Loucy (cell line): ENCODE measurements around the gene CTU2.

Experiments used
- H2AFZ ChIP-seq: fragments of 200-600 bp; sonication (generic); 2 replicates; pipeline ENCODE4 v1.6.0; 2016; ENCODE audit warnings: antibody characterized with exemption, mild to moderate bottlenecking, low read length, moderate library complexity
- H3F3A ChIP-seq: fragments of 200-600 bp; 2 replicates; pipeline ENCODE4 v1.6.0; 2016; ENCODE audit warnings: antibody characterized with exemption, low read depth, mild to moderate bottlenecking
- H3K27me3 ChIP-seq: fragments of 200-600 bp; sonication (generic); 2 replicates; pipeline ENCODE4 v1.6.1; 2014; ENCODE audit warnings: low read length, mild to moderate bottlenecking; ENCODE audit not compliant: insufficient read depth, poor library complexity, severe bottlenecking
- H3K36me3 ChIP-seq: fragments of 200-600 bp; sonication (generic); 2 replicates; pipeline ENCODE4 v1.6.1; 2016; ENCODE audit warnings: low read length; ENCODE audit not compliant: insufficient read depth
- H3K4me1 ChIP-seq: fragments of 200-600 bp; sonication (generic); 2 replicates; pipeline ENCODE4 v1.5.1; 2014; ENCODE audit warnings: low read length, mild to moderate bottlenecking; ENCODE audit not compliant: insufficient read depth, poor library complexity, severe bottlenecking
- H3K4me2 ChIP-seq: fragments of 200-600 bp; sonication (generic); 2 replicates; pipeline ENCODE4 v1.6.0; 2014; ENCODE audit warnings: antibody characterized with exemption, low read length, low read depth, mild to moderate bottlenecking; ENCODE audit not compliant: poor library complexity, severe bottlenecking
- H3K4me3 ChIP-seq: fragments of 200-600 bp; sonication (generic); 2 replicates; pipeline ENCODE4 v1.5.1; 2014; ENCODE audit warnings: low read length, mild to moderate bottlenecking, mixed read lengths; ENCODE audit not compliant: poor library complexity, severe bottlenecking
- H3K79me2 ChIP-seq: fragments of 200-600 bp; sonication (generic); 2 replicates; pipeline ENCODE4 v1.6.1; 2014; ENCODE audit warnings: low read length; ENCODE audit not compliant: insufficient read depth
- H3K9ac ChIP-seq: fragments of 200-600 bp; sonication (generic); 2 replicates; pipeline ENCODE4 v1.6.0; 2014; ENCODE audit warnings: mild to moderate bottlenecking, low read depth, low read length, moderate library complexity; ENCODE audit not compliant: poor library complexity, severe bottlenecking
- H3K9me2 ChIP-seq: fragments of 200-600 bp; sonication (generic); replicated peaks from 2 replicates; pipeline ENCODE4 v1.6.1; 2016; ENCODE audit warnings: low read depth, low read length, mixed read lengths
- H3K9me3 ChIP-seq: fragments of 200-600 bp; sonication (generic); 2 replicates; pipeline ENCODE4 v1.6.1; 2014; ENCODE audit warnings: mild to moderate bottlenecking, antibody characterized with exemption, low read length, low read depth; ENCODE audit not compliant: insufficient read depth
- H4K20me1 ChIP-seq: fragments of 200-600 bp; sonication (generic); 2 replicates; pipeline ENCODE4 v1.6.0; 2014; ENCODE audit warnings: antibody characterized with exemption, low read length, mild to moderate bottlenecking; ENCODE audit not compliant: insufficient read depth, poor library complexity, severe bottlenecking
- EZH2phosphoT487 ChIP-seq: fragments of 200-600 bp; IDR thresholded peaks from 2 replicates; pipeline ENCODE4 v1.6.1; 2018; ENCODE audit warnings: antibody characterized with exemption, mild to moderate bottlenecking, moderate library complexity, borderline replicate concordance
- TF ChIP-seq, protein P1 (sequence below): fragments of 200-600 bp; sonication (generic); conservative IDR thresholded peaks from 2 replicates; pipeline ENCODE4 v1.5.1; 2014; ENCODE audit warnings: mild to moderate bottlenecking, antibody characterized with exemption, low read length

CTU2 gene

DNA sequence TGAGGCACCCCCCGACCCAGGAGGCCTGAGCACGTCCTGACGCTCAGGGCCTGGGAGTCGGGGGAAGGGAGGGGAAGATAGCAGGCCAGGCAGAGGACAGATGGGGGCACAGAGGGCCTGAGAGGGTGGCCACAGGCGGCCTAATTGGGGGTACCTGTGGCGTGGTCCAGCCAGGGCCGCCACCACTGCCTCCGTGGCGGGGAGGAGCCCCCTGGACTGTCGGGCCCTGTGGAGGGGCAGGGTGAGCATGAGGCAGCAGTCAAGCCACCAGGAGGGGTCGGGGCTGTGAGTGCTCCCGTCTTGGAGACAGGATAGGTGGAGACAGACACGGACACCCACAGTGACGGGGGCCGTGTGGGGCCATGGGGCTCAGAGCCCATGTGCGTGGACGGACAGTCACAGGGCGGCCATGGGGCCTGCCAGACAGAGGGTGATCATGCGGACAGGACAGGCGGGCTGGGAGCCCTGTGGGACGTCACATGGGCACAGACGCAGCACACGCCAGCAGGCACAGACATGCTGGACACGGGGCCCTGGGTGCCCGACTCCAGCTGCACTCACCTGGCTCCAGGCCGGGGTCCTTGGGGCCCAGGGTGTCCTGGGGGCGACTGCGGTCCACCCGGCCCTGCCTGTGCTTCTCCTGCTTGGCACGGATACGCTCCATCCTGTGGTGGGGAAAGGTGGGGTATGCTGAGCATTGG lies 18.7 kb downstream of the CTU2 start:
- TF ChIP-seq, protein P1, sequence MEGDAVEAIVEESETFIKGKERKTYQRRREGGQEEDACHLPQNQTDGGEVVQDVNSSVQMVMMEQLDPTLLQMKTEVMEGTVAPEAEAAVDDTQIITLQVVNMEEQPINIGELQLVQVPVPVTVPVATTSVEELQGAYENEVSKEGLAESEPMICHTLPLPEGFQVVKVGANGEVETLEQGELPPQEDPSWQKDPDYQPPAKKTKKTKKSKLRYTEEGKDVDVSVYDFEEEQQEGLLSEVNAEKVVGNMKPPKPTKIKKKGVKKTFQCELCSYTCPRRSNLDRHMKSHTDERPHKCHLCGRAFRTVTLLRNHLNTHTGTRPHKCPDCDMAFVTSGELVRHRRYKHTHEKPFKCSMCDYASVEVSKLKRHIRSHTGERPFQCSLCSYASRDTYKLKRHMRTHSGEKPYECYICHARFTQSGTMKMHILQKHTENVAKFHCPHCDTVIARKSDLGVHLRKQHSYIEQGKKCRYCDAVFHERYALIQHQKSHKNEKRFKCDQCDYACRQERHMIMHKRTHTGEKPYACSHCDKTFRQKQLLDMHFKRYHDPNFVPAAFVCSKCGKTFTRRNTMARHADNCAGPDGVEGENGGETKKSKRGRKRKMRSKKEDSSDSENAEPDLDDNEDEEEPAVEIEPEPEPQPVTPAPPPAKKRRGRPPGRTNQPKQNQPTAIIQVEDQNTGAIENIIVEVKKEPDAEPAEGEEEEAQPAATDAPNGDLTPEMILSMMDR: no peak
- no peak for TF ChIP-seq EZH2phosphoT487
- no peak overlapping the region for H3K9ac ChIP-seq
- H3K36me3 ChIP-seq: peaks cover 27% of the 10 kb centered on the region; the same call in 1 of the 2 replicates

DNA sequence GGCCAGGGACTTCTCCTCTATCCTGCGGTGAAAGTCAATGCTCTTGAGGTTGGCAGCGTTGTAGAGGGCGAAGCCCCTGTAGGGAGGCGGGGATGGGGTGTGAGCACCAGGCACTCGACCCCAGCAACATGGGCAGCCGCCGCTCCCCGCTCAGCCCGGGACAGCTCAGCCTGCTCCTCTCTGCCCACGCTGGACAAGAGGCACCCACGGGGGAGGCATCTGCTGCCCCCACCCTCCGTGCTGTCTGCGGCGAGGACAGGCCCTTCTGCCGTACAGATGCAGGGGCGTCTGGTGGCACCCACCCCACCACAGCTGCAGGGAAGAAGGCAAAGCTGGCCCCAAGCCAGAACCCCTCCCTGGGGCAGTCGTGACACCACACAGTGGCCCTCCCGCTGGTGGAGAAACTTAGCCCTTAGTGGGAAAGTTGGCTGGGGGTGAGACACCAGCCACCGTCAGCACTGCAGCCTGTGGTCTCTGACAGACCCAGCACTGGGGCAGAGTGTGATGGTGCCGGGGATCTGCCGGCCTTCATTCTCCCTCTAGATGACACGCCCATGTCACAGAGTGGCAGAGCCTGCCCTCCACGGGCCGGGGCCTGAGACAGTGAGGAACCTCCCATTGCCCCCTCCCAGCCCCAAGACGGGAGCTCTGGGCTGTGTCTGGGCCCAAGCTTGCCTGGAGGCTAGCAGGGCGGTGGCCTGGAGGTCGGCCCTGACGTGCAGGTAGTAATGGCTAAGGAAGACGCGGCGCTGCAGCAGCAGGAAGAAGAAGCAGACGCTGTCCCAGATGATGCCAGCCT lies 19.5 kb downstream of the CTU2 start:
- H3K4me3 ChIP-seq: no peak overlapping the region
- no peaks in the 10 kb centered on the region for H3K27me3 ChIP-seq
- H3K9me2 ChIP-seq: no peaks in the 10 kb centered on the region
- no peaks in the 10 kb centered on the region for H4K20me1 ChIP-seq
- H3K4me1 ChIP-seq: no peaks in the 10 kb centered on the region
- H3K79me2 ChIP-seq: no peaks in the 10 kb centered on the region
- H3K36me3 ChIP-seq: peaks cover 24% of the 10 kb centered on the region; the same call in 1 of the 2 replicates
- no peak overlapping the region for H2AFZ ChIP-seq
- no peaks in the 10 kb centered on the region for H3K9me3 ChIP-seq
- no peak overlapping the region for H3K9ac ChIP-seq
- TF ChIP-seq EZH2phosphoT487: no peak
- TF ChIP-seq, protein P1: no peak
- no peak overlapping the region for H3K4me2 ChIP-seq
- no peaks in the 10 kb centered on the region for H3F3A ChIP-seq

More for the DNA sequence above, 18.7 kb downstream of the CTU2 start:
- no peak overlapping the region for H2AFZ ChIP-seq
- H3K9me2 ChIP-seq: no peaks in the 10 kb centered on the region
- H3K9me3 ChIP-seq: no peaks in the 10 kb centered on the region
- no peaks in the 10 kb centered on the region for H3K4me1 ChIP-seq
- no peaks in the 10 kb centered on the region for H4K20me1 ChIP-seq
- H3K79me2 ChIP-seq: no peaks in the 10 kb centered on the region
- no peaks in the 10 kb centered on the region for H3F3A ChIP-seq
- no peaks in the 10 kb centered on the region for H3K27me3 ChIP-seq
- no peak overlapping the region for H3K4me3 ChIP-seq
- H3K4me2 ChIP-seq: no peak overlapping the region

DNA sequence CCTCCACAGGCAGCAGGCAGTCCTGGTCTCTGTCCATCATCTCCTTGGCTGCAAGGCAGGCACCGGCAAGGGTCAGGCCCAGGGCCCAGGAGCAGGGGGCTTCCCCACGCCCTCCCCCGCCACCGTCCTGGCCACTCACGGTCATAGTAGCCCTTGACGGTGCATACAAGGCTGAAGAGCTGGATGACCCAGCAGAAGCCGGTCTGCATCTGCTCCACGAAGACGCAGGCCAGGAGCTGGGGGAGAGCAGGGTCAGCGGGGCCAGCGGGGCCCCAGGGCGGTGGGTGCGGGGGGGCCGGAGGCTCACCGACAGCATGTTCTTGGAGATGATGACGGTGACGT lies 20.1 kb downstream of the CTU2 start:
- Histone ChIP-seq H3K79me2 (no peaks in the 10 kb centered on the region), H4K20me1 (no peaks in the 10 kb centered on the region), H3K9ac (no peak overlapping the region), H3K4me3 (no peak overlapping the region), H3K36me3 (peaks cover 18% of the 10 kb centered on the region; the same call in 1 of the 2 replicates), H2AFZ (no peak overlapping the region), H3K4me2 (no peak overlapping the region), H3K9me3 (no peaks in the 10 kb centered on the region), H3K4me1 (no peaks in the 10 kb centered on the region), H3K27me3 (no peaks in the 10 kb centered on the region), H3F3A (no peaks in the 10 kb centered on the region), H3K9me2 (no peaks in the 10 kb centered on the region)
- TF ChIP-seq, protein P1: no peak
- TF ChIP-seq EZH2phosphoT487: no peak
